Posterior cingulate gyrus (tissue), 11 donors: ENCODE measurements around the gene IL1RN.
A peak's percentile ranks its signal among the peaks of the same experiment; 100 is the strongest.

Experiments
- DNase-seq, 10 donors: peaks; one replicate each; pipeline versions ENCODE4 v3.0.0 to v3.0.0-alpha.2; 2020 to 2021; ENCODE audit warnings: mixed read lengths in 3 of 10
- intact Hi-C: fragments of 100-400 bp; cut with DNase I; formaldehyde crosslinking; loops from one replicate; pipeline ENCODE4 v1.15.1; 2023

The IL1RN gene

GRCh38 chr2:113169586-113169985, 42.2 kb downstream of the IL1RN start:
- peak in 1 of 10 donors; percentile 24 for DNase-seq
- intact Hi-C loops, result no loop called here

DNA sequence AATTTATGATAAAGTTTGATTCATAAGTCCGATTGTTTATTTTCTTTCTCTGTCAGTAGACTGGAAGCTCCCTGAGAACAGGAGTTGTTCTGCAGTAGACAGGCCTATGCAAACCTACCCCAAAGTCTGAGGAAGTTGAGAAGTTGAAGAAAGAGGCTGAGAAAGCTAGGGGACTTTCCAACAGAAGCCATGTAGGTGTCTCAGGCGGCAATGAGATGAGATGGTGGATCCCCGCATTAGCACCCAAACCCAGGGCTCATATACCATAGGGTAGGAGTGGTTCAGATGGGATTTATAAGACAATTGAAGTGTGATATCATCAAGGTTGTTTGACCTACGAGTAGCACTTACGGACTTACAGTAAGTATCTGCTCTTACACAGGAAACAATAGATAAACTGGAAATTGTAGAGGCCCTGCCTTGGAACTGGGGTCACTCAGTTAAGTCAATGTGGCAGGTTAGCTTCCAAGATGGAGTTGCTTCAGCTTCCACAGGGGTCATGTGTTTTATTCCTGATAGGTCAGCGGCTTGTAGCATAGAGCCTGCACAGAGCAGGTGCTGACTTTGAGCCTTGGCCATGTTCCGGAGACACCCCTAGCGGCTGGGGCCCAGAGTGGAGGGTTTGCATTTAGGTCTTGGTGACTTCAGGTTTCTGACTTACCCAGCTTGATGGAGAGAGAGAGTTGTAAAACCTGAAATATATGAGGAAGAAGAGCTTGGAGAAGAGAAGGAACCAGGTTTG, 44.1 kb downstream of the IL1RN start:
- DNase-seq, result peak in 1 of 10 donors; percentile 22
- intact Hi-C loops, result no loop called here

GRCh38 chr2:113172721-113173541, 45.5 kb downstream of the IL1RN start:
- peak in 2 of 10 donors; percentile 24 to 47 for DNase-seq
- intact Hi-C loops, result no loop called here

- DNase-seq, result peak in 2 of 10 donors; percentile 66 to 86
- intact Hi-C loops, result no loop called here
Measured at GRCh38 chr2:113173542-113174375, 46.4 kb downstream of the IL1RN start, which contains the start of gene PSD4. TSS of gene PSD4 (plus strand) at chr2:113173971. CDS start at chr2:113182457, 8,486 bp downstream.

DNA sequence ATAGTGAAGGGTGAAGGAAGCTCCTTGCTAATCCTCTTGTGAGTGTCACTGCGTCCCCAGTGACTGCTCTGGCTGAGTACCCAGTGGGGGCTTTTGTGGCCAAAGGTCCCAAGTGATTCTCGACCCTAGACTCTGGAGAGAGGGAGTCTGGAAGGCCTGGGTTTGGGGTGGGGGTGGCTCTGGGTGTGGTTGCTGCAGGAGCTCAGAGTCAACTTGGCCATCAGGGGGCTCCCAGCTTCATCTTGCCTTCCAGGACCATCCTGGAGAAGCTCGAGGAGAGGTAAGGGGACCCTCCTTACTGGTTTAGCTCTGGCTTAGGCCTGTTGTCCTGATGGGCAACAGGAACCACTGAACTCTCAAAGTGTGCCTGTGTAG, 47.0 kb downstream of the IL1RN start:
- intact Hi-C loops, result no loop called here

DNA sequence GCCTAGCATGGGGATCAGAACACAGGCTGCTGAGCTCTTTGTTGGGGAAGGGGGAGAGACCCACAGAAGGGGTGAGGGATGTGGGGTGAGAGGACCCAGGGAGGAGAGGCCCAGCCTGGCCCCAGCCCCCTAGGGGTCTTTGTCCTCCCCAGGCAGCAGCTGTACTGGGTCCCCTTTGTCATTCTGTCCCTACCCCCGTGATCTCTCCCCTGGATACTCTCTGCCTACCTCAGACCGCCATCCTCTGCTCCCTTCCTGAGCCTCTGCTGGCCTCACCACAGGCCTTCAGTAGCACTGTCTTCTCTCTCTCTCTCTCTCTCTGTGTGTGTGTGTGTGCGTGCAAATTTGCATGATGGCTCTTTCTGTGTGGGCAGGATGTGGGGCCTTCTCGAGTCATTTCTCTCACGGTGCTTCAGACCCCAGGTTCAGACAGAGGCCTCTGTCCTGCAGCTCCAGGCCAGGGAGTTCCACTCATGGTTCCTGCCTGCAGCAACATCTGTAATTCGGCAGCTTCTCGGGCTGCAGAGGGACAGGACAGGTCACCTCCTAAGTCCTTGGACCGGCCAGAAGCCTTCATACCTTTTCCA, 47.7 kb downstream of the IL1RN start:
- peak in 3 of 10 donors; percentile 32 to 75 (median 43) for DNase-seq
- intact Hi-C loops, result no loop called here

More for the DNA sequence above, 47.0 kb downstream of the IL1RN start:
- DNase-seq, result peak in 1 of 10 donors; percentile 57

- intact Hi-C loops, result no loop called here
- DNase-seq, result peak in 3 of 10 donors; percentile 30 to 36 (median 34)
Measured at GRCh38 chr2:113175736-113176695, 48.6 kb downstream of the IL1RN start.

- intact Hi-C loops, result no loop called here
Measured at GRCh38 chr2:113176696-113177355, 49.4 kb downstream of the IL1RN start.

DNA sequence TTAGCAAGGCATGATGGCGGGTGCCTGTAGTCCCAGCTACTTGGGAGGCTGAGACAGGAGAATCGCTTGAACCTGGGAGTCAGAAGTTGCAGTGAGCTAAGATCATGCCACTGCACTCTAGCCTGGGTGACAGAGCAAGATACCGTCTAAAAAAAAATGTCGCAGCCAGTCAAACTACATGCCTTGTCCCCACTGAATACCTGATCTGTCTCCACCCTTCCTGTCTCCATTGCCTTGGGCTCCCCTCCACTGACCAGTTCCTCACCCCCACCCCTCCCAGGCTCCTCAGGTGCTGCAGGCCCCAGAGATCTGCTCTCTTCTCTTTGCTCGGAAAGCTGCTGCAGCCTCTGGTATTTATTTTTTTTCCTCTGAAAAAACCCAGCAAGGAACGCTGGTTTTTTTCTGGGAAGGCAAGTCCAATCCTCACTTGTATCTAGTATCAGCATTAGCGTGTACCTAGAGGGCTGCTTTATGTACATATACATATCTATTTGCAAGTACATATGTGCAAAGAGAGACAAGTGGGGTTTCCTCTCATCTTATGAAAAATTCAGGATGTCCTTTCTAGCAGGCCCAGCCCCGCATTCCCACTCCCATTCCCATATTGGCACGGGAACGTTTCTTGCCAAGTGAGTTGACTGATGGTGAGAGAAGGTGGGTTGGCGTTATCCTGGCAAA, 50.8 kb downstream of the IL1RN start:
- intact Hi-C loops, result no loop called here
- peak in 3 of 10 donors; percentile 6 to 39 (median 12) for DNase-seq

More at GRCh38 chr2:113176696-113177355, 49.4 kb downstream of the IL1RN start:
- DNase-seq, result peak in 3 of 10 donors; percentile 34 to 55 (median 52)

DNA sequence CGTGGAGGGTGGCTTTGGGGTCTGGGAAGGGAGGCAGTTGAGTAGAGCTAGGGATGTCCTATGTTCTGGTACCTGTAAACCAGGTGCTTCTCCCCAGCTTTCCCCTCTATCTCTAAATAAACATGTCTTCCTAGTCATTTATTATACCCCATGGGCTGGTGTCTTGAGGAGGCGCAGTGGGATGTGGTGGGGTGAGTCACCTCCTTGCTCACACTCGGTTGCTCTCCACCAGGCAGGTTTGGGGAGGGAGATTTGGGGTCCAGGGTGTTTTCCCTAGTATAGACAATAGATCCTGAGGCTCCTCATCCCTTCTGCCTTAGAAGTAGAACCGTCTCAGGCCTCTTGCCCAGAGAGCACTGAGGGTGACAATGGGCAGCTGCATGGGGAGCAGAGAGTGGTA, 51.5 kb downstream of the IL1RN start:
- intact Hi-C loops, result no loop called here
- DNase-seq, result peak in 3 of 10 donors; percentile 11 to 43 (median 20)

DNA sequence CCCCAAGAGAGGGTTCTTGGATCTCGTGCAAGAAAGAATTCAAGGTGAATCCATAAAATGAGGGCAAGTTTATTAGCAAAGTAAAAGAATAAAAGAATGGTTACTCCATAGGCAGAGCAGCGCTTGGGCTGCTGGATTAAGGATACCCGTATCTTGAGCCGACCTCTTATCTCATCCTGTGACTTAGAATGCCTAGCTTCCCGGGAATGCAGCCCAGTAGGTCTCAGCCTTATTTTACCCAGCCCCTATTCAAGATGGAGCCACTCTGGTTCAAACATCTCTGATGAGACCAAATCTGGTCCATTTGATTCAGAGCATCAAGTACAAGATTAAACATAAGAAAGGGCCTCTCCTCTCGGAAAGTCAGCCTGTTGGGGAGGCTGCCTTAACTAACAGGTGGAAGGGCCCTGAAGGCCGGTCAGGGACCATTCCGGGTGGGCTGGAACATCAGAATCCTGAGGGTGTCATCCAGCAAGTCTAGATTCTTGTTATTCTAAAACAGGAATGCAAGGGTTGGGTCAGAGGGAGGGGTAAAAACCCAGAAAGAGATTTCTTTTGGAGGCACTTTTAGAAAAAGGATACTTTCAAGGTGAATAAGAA, 52.1 kb downstream of the IL1RN start:
- intact Hi-C loops, result no loop called here
- DNase-seq, result peak in 3 of 10 donors; percentile 25 to 55 (median 41)

DNA sequence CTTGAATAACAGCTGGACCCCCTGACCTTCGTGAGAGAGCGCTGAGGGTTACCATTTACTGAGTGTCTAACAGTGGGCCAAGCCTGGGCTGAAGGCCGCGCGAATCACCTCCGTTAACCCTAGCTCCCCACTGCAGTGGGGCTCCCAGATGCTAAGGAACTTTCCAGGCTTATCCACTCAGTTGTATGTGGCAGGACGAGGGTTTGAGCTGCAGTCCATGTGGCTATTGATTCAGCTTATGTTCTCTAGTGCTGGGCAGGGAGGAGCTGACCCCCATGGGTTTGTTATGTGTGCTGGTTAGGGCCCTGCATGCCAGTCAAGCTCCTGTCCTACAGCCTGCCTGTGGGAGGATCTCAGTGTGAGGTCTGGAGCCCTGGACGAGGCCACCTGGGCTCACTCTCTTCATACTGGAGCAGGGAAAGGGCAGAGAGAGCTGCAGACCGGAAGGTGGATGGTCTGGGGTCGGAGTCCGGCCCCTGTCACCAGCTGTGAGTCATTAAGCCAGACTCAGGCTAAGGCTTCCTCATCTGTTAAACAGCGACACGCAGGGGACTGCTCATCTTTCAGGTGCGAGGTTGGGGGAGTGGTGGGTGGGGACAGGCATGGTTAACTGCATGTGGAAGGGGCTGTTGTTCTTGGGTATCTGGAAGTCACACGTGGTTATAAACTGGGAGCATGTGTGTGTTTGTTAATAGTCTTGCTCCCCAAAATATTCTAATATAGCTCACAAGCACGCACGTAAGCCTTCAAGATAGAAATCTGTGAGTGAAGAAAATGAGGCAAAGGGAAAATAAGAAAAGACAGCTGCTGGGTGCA, 52.9 kb downstream of the IL1RN start:
- DNase-seq, result peak in 3 of 10 donors; percentile 12 to 39 (median 29)
- intact Hi-C loops, result no loop called here

GRCh38 chr2:113181258-113182051, 54.1 kb downstream of the IL1RN start:
- intact Hi-C loops, result no loop called here
- peak in 3 of 10 donors; percentile 15 to 67 (median 65) for DNase-seq

- peak in 3 of 10 donors; percentile 59 to 83 (median 72) for DNase-seq
- intact Hi-C loops, result no loop called here
Measured at GRCh38 chr2:113182471-113183260, 55.3 kb downstream of the IL1RN start.

DNA sequence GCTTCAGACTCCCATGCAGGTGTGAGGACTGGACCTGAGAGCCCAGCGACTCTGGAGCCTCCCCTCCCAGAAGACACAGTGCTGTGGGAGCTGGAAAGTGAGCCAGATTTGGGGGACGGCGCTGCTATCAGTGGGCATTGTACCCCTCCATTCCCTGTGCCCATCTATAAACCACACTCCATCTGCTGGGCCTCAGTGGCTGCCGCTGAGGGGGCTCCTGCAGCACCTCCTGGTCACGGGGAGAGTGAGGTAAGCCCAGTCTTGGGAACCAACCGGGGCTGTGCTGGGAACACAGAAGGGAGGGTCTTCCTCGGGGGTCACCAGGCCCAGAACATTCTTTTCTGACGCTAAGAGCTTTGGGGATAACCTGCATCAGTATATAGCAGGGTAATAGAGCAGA, 55.9 kb downstream of the IL1RN start:
- intact Hi-C loops, result no loop called here

More for the DNA sequence above, 55.9 kb downstream of the IL1RN start:
- peak in 3 of 10 donors; percentile 24 to 57 (median 39) for DNase-seq
